MCF 10A (cell line): ENCODE measurements around the gene PGA3. TPM values are rescaled to one million over a fixed set of nuclear protein-coding genes. Genes with fewer than 3 reads are reported as not detected.
"Not testable (repeated sequence)": the region's sequence is repeated elsewhere in the genome, so short reads cannot be mapped to it uniquely, and the experiment has no call there.

ENCODE experiments used
- BruUV-seq: library from RNA; stranded (reverse); fragments of 400-500 nt; replicated peaks from 2 replicates; lab custom pipeline; 2021; lab: Mats Ljungman, UMichigan
- CTCF ChIA-PET: fragments of 300-600 bp; sonication (Branson Sonifier 250); formaldehyde crosslinking; extraction: SDS; loops from one replicate; lab custom pipeline; 2021; ENCODE audit warnings: antibody characterized with exemption, inconsistent platforms; lab: Yijun Ruan, JAX
- POLR2A ChIA-PET: fragments of 300-600, 350-650 bp; sonication (Branson Sonifier 250); formaldehyde crosslinking; extraction: SDS; loops from one replicate; lab custom pipeline; 2020; ENCODE audit warnings: antibody characterized with exemption, inconsistent platforms; lab: Yijun Ruan, JAX
- DNase-seq: peaks from one replicate; pipeline ENCODE4 v3.0.0-alpha.2; 2018; ENCODE audit not compliant: unreplicated experiment
- H3K27ac Mint-ChIP-seq: one replicate; pipeline ENCODE4 v1.8.0; 2022; ENCODE audit warnings: mild to moderate bottlenecking, low read depth, mixed read lengths; ENCODE audit not compliant: unreplicated experiment
- H3K27me3 Mint-ChIP-seq: one replicate; pipeline ENCODE4 v1.8.0; 2022; ENCODE audit warnings: mixed read lengths; ENCODE audit not compliant: insufficient read depth, unreplicated experiment
- H3K36me3 Mint-ChIP-seq: one replicate; pipeline ENCODE4 v1.8.0; 2022; ENCODE audit warnings: mild to moderate bottlenecking, moderate library complexity, mixed read lengths; ENCODE audit not compliant: insufficient read depth, unreplicated experiment
- H3K4me1 Mint-ChIP-seq: one replicate; pipeline ENCODE4 v1.8.0; 2022; ENCODE audit warnings: mixed read lengths; ENCODE audit not compliant: insufficient read depth, unreplicated experiment
- H3K4me3 Mint-ChIP-seq: one replicate; pipeline ENCODE4 v1.8.0; 2022; ENCODE audit warnings: mild to moderate bottlenecking, moderate library complexity, mixed read lengths; ENCODE audit not compliant: unreplicated experiment
- H3K9me3 Mint-ChIP-seq: one replicate; pipeline ENCODE4 v1.8.0; 2022; ENCODE audit warnings: mixed read lengths; ENCODE audit not compliant: unreplicated experiment
- intact Hi-C: fragments of 100-400 bp; cut with micrococcal nuclease; formaldehyde crosslinking; loops from 2 replicates; pipeline ENCODE4 v1.14.1; 2022
- total RNA-seq: library from RNA; stranded (reverse); gene quantifications from 2 replicates; pipeline ENCODE4 v1.2.3, GENCODE V29; 2022

Gene PGA3
- total RNA-seq, 1 experiment from 2014 or later, result not detected

- H3K9me3 Mint-ChIP-seq, H3K4me3 Mint-ChIP-seq, H3K36me3 Mint-ChIP-seq, H3K27ac Mint-ChIP-seq, intact Hi-C loops, POLR2A ChIA-PET, DNase-seq, BruUV-seq, H3K4me1 Mint-ChIP-seq, H3K27me3 Mint-ChIP-seq, CTCF ChIA-PET: not testable (repeated sequence)
Measured at GRCh38 chr11:61229458-61229857, 26.1 kb downstream of the PGA3 start.

- H3K27ac Mint-ChIP-seq, intact Hi-C loops, H3K4me3 Mint-ChIP-seq, BruUV-seq, H3K27me3 Mint-ChIP-seq, POLR2A ChIA-PET, H3K36me3 Mint-ChIP-seq, H3K9me3 Mint-ChIP-seq, H3K4me1 Mint-ChIP-seq, CTCF ChIA-PET, DNase-seq: not testable (repeated sequence)
Measured at GRCh38 chr11:61231033-61231432, 27.7 kb downstream of the PGA3 start.

GRCh38 chr11:61231585-61231984 lies 28.3 kb downstream of the PGA3 start:
- DNase-seq, H3K27me3 Mint-ChIP-seq, H3K4me3 Mint-ChIP-seq, POLR2A ChIA-PET, intact Hi-C loops, BruUV-seq, H3K9me3 Mint-ChIP-seq, H3K27ac Mint-ChIP-seq, H3K36me3 Mint-ChIP-seq, H3K4me1 Mint-ChIP-seq, CTCF ChIA-PET: not testable (repeated sequence)

GRCh38 chr11:61232548-61233145 lies 29.3 kb downstream of the PGA3 start:
- H3K36me3 Mint-ChIP-seq, H3K27me3 Mint-ChIP-seq, intact Hi-C loops, H3K9me3 Mint-ChIP-seq, H3K4me1 Mint-ChIP-seq, DNase-seq, CTCF ChIA-PET, POLR2A ChIA-PET, H3K4me3 Mint-ChIP-seq, H3K27ac Mint-ChIP-seq, BruUV-seq: not testable (repeated sequence)

GRCh38 chr11:61237130-61237529 lies 33.8 kb downstream of the PGA3 start:
- H3K4me1 Mint-ChIP-seq, CTCF ChIA-PET, H3K4me3 Mint-ChIP-seq, DNase-seq, BruUV-seq, H3K9me3 Mint-ChIP-seq, H3K27ac Mint-ChIP-seq, intact Hi-C loops, H3K36me3 Mint-ChIP-seq, POLR2A ChIA-PET: not testable (repeated sequence)
- peaks cover 11% of the 10 kb centered on the region for H3K27me3 Mint-ChIP-seq

- H3K9me3 Mint-ChIP-seq, POLR2A ChIA-PET, H3K36me3 Mint-ChIP-seq, BruUV-seq, H3K4me3 Mint-ChIP-seq, H3K4me1 Mint-ChIP-seq, H3K27ac Mint-ChIP-seq, intact Hi-C loops, DNase-seq: not testable (repeated sequence)
- H3K27me3 Mint-ChIP-seq, result peaks cover 11% of the 10 kb centered on the region
- CTCF ChIA-PET, result interaction anchor here (1.1 kb wide), 1 partner anchor 14 kb away, joined by 3 read pairs; no protein-coding TSS in a partner anchor
Measured at GRCh38 chr11:61240288-61240687, 37.0 kb downstream of the PGA3 start.

GRCh38 chr11:61240875-61241274 lies 37.6 kb downstream of the PGA3 start, which contains the start of gene PGA5:
Gene PGA5 (plus strand): TSS chr11:61241175. CDS start chr11:61241227, 52 bp downstream.
- intact Hi-C loops, POLR2A ChIA-PET, BruUV-seq, H3K36me3 Mint-ChIP-seq, H3K4me1 Mint-ChIP-seq, DNase-seq, H3K9me3 Mint-ChIP-seq, H3K27ac Mint-ChIP-seq, H3K4me3 Mint-ChIP-seq: not testable (repeated sequence)
- CTCF ChIA-PET, result interaction anchor here (1.1 kb wide), 1 partner anchor 13 kb away, joined by 3 read pairs; no protein-coding TSS in a partner anchor
- peaks cover 11% of the 10 kb centered on the region for H3K27me3 Mint-ChIP-seq

GRCh38 chr11:61241526-61241925 lies 38.2 kb downstream of the PGA3 start:
- H3K27me3 Mint-ChIP-seq, result peaks cover 11% of the 10 kb centered on the region
- CTCF ChIA-PET, intact Hi-C loops, H3K36me3 Mint-ChIP-seq, H3K27ac Mint-ChIP-seq, H3K4me1 Mint-ChIP-seq, POLR2A ChIA-PET, H3K9me3 Mint-ChIP-seq, H3K4me3 Mint-ChIP-seq, BruUV-seq, DNase-seq: not testable (repeated sequence)

- H3K9me3 Mint-ChIP-seq, H3K27ac Mint-ChIP-seq, H3K4me1 Mint-ChIP-seq, H3K4me3 Mint-ChIP-seq, DNase-seq, intact Hi-C loops, POLR2A ChIA-PET, BruUV-seq, H3K36me3 Mint-ChIP-seq, CTCF ChIA-PET: not testable (repeated sequence)
- H3K27me3 Mint-ChIP-seq, result peaks cover 26% of the 10 kb centered on the region
Measured at GRCh38 chr11:61245284-61245964, 42.1 kb downstream of the PGA3 start.
